ENCODE measurements around the gene NDC1. TPM values are rescaled to one million over a fixed set of nuclear protein-coding genes. Genes with fewer than 3 reads are reported as not detected.
"Not testable (repeated sequence)": the region's sequence is repeated elsewhere in the genome, so short reads cannot be mapped to it uniquely, and the experiment has no call there.

NDC1 gene
- total RNA-seq, 2 donors from 2014 or later: 5.4 to 6.3 TPM

GRCh38 chr1:53850082-53850673, 12.1 kb upstream of the NDC1 start:
- H3K9me3 ChIP-seq (ENCODE audit: control insufficient read depth, low read length, poor library complexity, severe bottlenecking): no peaks in the 10 kb centered on the region
- Mint-ChIP-seq H3K4me1 (peaks cover 2% of the 10 kb centered on the region), H3K4me3 (no peak overlapping the region), H3K27me3 (no peaks in the 10 kb centered on the region), H3K36me3 (ENCODE audit: low read depth) (peaks cover 16% of the 10 kb centered on the region), H3K27ac (no peak overlapping the region)
- ATAC-seq (no peak), DNase-seq (no peak)

DNA sequence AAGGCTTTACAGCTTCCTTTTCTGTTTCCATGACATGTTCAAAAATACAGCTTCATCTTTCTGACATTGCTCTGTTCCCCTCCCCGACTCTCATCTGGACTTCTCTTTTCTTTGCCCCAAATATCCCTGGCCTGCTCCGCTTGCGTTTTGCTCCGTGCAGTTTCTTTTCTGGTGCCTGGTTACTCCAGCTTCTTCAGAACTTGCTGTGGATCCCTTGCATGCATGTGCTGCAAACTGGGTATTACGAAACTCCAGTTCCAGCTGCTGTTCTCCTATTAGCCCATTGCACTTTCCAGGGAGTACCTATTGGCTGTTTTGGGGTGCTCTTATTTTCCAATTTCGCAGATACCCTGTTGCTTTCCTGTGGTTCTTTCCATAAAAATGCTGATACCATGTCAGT, 9.9 kb upstream of the NDC1 start:
- H3K36me3 Mint-ChIP-seq (ENCODE audit: low read depth): peaks cover 10% of the 10 kb centered on the region
- no peaks in the 10 kb centered on the region for H3K4me1 Mint-ChIP-seq
- ATAC-seq (no peak), DNase-seq (no peak)
- no peak overlapping the region for H3K4me3 Mint-ChIP-seq
- no peaks in the 10 kb centered on the region for H3K9me3 ChIP-seq (ENCODE audit: control insufficient read depth, low read length, poor library complexity, severe bottlenecking)
- no peaks in the 10 kb centered on the region for H3K27me3 Mint-ChIP-seq
- H3K27ac Mint-ChIP-seq: no peak overlapping the region

DNA sequence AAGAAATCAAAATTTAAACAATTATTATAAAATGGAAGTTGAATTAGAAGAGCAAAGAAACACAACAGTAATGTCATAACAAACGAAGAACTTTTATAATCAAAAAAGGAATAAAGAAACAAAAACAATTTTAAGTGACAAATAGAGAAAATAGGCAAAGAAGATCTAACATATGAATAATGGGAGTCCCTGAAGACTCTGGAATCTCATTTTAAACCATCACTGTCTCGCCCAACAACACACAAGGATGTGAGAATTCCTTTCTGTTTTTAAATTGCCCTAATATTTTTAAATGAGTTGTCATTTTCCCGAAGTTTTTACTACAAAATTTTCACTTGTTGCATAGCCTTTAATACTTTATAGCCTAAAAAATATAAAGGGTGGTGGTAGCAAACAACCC, 4.3 kb upstream of the NDC1 start:
- no peak overlapping the region for H3K4me3 Mint-ChIP-seq
- H3K9me3 ChIP-seq (ENCODE audit: control insufficient read depth, low read length, poor library complexity, severe bottlenecking): no peaks in the 10 kb centered on the region
- H3K27me3 Mint-ChIP-seq: no peaks in the 10 kb centered on the region
- H3K36me3 Mint-ChIP-seq (ENCODE audit: low read depth): peaks cover 3% of the 10 kb centered on the region
- ATAC-seq (no peak), DNase-seq (no peak)
- no peak overlapping the region for H3K27ac Mint-ChIP-seq
- H3K4me1 Mint-ChIP-seq: peaks cover 6% of the 10 kb centered on the region

DNA sequence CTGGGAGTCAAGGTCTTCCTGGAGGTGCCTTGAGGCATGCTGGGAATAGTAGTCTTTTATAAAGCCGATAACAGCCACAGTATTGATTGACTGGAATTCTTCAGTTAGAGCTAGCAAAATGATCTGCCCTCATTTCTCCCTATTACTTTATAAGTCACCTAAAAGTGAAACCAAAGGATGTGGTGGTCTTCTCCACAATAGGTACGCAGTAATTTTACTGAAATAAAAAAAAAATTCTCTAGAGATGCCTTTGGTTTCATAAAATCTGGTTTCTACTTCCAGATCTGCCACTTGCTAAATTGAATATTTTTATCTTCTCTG, 518 bp upstream of the NDC1 start:
- H3K36me3 Mint-ChIP-seq (ENCODE audit: low read depth): peaks cover 3% of the 10 kb centered on the region
- H3K9me3 ChIP-seq (ENCODE audit: control insufficient read depth, low read length, poor library complexity, severe bottlenecking): no peaks in the 10 kb centered on the region
- peak overlapping the region; percentile 95 for H3K27ac Mint-ChIP-seq
- H3K27me3 Mint-ChIP-seq: no peaks in the 10 kb centered on the region
- ATAC-seq (no peak), DNase-seq (no peak)
- peak overlapping the region; percentile 99 for H3K4me3 Mint-ChIP-seq
- H3K4me1 Mint-ChIP-seq: peaks cover 17% of the 10 kb centered on the region

GRCh38 chr1:53837646-53837923, 511 bp downstream of the NDC1 start:
- Mint-ChIP-seq H3K4me3 (peak overlapping the region; percentile 99), H3K27me3 (no peaks in the 10 kb centered on the region), H3K27ac (peak overlapping the region; percentile 95), H3K4me1 (peaks cover 17% of the 10 kb centered on the region), H3K36me3 (ENCODE audit: low read depth) (peaks cover 3% of the 10 kb centered on the region)
- H3K9me3 ChIP-seq (ENCODE audit: control insufficient read depth, low read length, poor library complexity, severe bottlenecking): no peaks in the 10 kb centered on the region
- no peak for DNase-seq
- ATAC-seq: no peak

- H3K9me3 ChIP-seq (ENCODE audit: control insufficient read depth, low read length, poor library complexity, severe bottlenecking): no peaks in the 10 kb centered on the region
- DNase-seq (no peak), ATAC-seq (no peak)
- Mint-ChIP-seq H3K4me1 (peaks cover 17% of the 10 kb centered on the region), H3K27ac (peak overlapping the region; percentile 29), H3K4me3 (no peak overlapping the region), H3K27me3 (no peaks in the 10 kb centered on the region), H3K36me3 (ENCODE audit: low read depth) (peaks cover 3% of the 10 kb centered on the region)
Measured at GRCh38 chr1:53835491-53835890, 2.6 kb downstream of the NDC1 start.

GRCh38 chr1:53834776-53835175, 3.3 kb downstream of the NDC1 start:
- Mint-ChIP-seq H3K4me3 (no peak overlapping the region), H3K27me3 (no peaks in the 10 kb centered on the region), H3K27ac (no peak overlapping the region), H3K36me3 (ENCODE audit: low read depth) (peaks cover 3% of the 10 kb centered on the region), H3K4me1 (peaks cover 17% of the 10 kb centered on the region)
- H3K9me3 ChIP-seq (ENCODE audit: control insufficient read depth, low read length, poor library complexity, severe bottlenecking): no peaks in the 10 kb centered on the region
- DNase-seq (no peak), ATAC-seq (no peak)

DNA sequence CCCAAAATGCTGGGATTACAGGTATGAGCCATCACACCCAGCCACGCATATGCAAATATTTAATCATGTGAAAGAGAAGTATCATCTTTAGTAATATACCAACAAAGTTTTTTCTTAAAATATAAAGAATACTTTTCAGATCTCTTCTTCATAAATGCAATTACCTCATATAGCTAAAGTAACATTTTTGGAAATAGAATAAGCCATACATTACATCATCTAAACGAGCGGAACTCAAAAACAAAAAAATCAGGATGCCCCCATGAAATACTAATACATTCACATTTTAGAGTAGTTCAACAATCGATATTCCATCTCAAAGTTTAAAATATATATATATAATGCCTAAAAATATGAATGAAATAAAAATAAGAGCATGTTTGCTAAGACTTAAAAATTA, 4.7 kb downstream of the NDC1 start:
- Mint-ChIP-seq H3K27me3 (no peaks in the 10 kb centered on the region), H3K4me3 (no peak overlapping the region), H3K4me1 (peaks cover 21% of the 10 kb centered on the region), H3K36me3 (ENCODE audit: low read depth) (peaks cover 3% of the 10 kb centered on the region), H3K27ac (no peak overlapping the region)
- ATAC-seq (no peak), DNase-seq (no peak)
- H3K9me3 ChIP-seq (ENCODE audit: control insufficient read depth, low read length, poor library complexity, severe bottlenecking): no peaks in the 10 kb centered on the region

DNA sequence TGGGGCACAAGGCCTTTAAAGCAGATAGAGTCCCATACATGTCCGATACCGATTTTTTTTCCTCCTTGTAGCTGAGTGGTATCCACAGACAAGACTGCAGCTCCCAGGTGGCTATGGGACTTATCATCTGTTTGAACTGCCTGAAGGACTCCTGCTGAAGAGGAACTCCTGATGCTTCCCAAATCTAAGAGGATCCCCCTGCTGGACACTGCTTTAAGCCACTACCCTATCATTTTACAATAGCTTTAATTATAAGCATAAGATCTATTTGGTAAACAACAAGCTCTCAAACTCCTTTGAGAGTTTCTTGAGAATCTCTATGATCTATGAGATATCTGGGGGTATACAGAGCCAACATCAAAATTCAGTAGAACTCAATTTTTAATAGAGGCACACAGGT, 11.7 kb downstream of the NDC1 start:
- no peak overlapping the region for H3K27ac Mint-ChIP-seq
- H3K36me3 Mint-ChIP-seq (ENCODE audit: low read depth): peaks cover 3% of the 10 kb centered on the region

DNA sequence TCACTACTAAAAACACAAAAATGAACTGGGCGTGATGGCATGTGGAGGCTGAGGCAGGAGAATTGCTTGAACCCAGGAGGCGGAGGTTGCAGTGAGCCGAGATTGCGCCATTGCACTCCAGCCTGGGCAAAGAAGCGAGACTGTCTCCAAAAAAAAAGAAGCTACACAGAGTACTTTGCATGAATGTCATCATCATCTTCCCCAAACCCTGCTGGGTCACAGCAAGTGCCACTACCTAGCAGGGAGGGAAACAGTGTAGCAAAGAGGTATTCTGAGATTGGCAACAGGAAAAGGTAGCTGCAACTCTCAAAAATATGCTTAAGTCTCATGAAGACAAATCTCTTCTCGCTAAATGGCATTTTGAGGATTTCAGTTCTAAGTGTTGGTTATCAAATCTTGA, 12.8 kb downstream of the NDC1 start:
- peaks cover 3% of the 10 kb centered on the region for H3K36me3 Mint-ChIP-seq (ENCODE audit: low read depth)
- ATAC-seq (no peak), DNase-seq (no peak)
- H3K27me3 Mint-ChIP-seq: no peaks in the 10 kb centered on the region
- no peak overlapping the region for H3K4me3 Mint-ChIP-seq
- no peaks in the 10 kb centered on the region for H3K9me3 ChIP-seq (ENCODE audit: control insufficient read depth, low read length, poor library complexity, severe bottlenecking)
- no peak overlapping the region for H3K27ac Mint-ChIP-seq
- H3K4me1 Mint-ChIP-seq: peaks cover 9% of the 10 kb centered on the region

More for the DNA sequence above, 11.7 kb downstream of the NDC1 start:
- no peaks in the 10 kb centered on the region for H3K9me3 ChIP-seq (ENCODE audit: control insufficient read depth, low read length, poor library complexity, severe bottlenecking)
- Mint-ChIP-seq H3K27me3 (no peaks in the 10 kb centered on the region), H3K4me3 (no peak overlapping the region), H3K4me1 (peaks cover 9% of the 10 kb centered on the region)
- ATAC-seq: no peak
- no peak for DNase-seq

DNA sequence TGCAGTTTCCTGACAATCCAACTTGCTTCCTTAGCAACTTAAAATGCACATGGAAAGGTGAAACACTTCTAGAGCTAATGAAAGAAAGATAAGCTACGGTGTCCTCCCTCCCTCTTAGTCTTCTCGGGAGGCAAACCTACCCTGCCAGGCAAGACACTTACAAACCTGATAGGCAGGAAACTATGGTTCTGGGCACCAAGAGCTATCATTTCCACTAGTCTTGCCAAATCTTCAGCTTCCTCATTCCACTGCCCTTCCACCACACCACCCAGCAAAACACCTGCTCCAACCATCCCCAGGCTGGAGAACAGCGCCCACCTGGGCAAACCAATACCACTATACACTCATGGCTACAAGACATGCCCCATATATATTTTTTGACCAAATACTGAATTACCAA, 15.2 kb downstream of the NDC1 start:
- no peaks in the 10 kb centered on the region for H3K9me3 ChIP-seq (ENCODE audit: control insufficient read depth, low read length, poor library complexity, severe bottlenecking)
- Mint-ChIP-seq H3K4me1 (peaks cover 5% of the 10 kb centered on the region), H3K36me3 (ENCODE audit: low read depth) (peaks cover 3% of the 10 kb centered on the region), H3K27me3 (no peaks in the 10 kb centered on the region), H3K27ac (no peak overlapping the region), H3K4me3 (no peak overlapping the region)
- DNase-seq (no peak), ATAC-seq (no peak)

DNA sequence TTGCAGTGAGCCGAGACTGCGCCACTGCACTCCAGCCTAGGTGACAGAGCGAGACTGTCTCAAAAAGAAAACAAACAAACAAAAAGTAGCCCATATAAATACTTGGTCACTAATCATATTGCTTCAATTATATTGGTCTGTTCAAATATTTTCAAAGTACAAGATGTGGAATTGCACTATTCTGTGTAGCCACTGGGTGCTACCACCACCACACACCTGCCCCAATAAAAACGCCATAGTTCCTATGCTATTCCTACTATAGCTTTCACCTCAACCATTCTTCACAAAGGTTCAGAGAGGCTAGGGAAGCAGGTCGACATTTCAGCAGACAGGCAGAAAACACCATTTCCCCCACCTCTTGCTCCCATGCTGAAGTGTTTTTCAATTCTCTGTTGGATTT, 16.7 kb downstream of the NDC1 start:
- no peaks in the 10 kb centered on the region for H3K27me3 Mint-ChIP-seq
- no peak overlapping the region for H3K27ac Mint-ChIP-seq
- ATAC-seq (no peak), DNase-seq (no peak)
- H3K4me3 Mint-ChIP-seq: no peak overlapping the region
- peaks cover 12% of the 10 kb centered on the region for H3K4me1 Mint-ChIP-seq
- no peaks in the 10 kb centered on the region for H3K9me3 ChIP-seq (ENCODE audit: control insufficient read depth, low read length, poor library complexity, severe bottlenecking)
- H3K36me3 Mint-ChIP-seq (ENCODE audit: low read depth): peaks cover 10% of the 10 kb centered on the region

GRCh38 chr1:53819387-53819786, 18.7 kb downstream of the NDC1 start:
- Mint-ChIP-seq H3K27ac (no peak overlapping the region), H3K36me3 (ENCODE audit: low read depth) (peaks cover 13% of the 10 kb centered on the region), H3K4me3 (no peak overlapping the region), H3K4me1 (peaks cover 19% of the 10 kb centered on the region), H3K27me3 (no peaks in the 10 kb centered on the region)
- DNase-seq: no peak
- H3K9me3 ChIP-seq (ENCODE audit: control insufficient read depth, low read length, poor library complexity, severe bottlenecking): no peaks in the 10 kb centered on the region
- ATAC-seq: no peak

- not testable (repeated sequence) for DNase-seq; H3K27me3 Mint-ChIP-seq; H3K9me3 ChIP-seq (ENCODE audit: control insufficient read depth, low read length, poor library complexity, severe bottlenecking); H3K4me3 Mint-ChIP-seq; ATAC-seq; H3K27ac Mint-ChIP-seq
- H3K36me3 Mint-ChIP-seq (ENCODE audit: low read depth): peaks cover 28% of the 10 kb centered on the region
- H3K4me1 Mint-ChIP-seq: peaks cover 28% of the 10 kb centered on the region
Measured at GRCh38 chr1:53816584-53816983, 21.5 kb downstream of the NDC1 start.

GRCh38 chr1:53815484-53815883, 22.6 kb downstream of the NDC1 start:
- not testable (repeated sequence) for H3K4me3 Mint-ChIP-seq; H3K27me3 Mint-ChIP-seq; H3K27ac Mint-ChIP-seq; ATAC-seq; DNase-seq; H3K9me3 ChIP-seq (ENCODE audit: control insufficient read depth, low read length, poor library complexity, severe bottlenecking)
- H3K4me1 Mint-ChIP-seq: peaks cover 32% of the 10 kb centered on the region
- H3K36me3 Mint-ChIP-seq (ENCODE audit: low read depth): peaks cover 28% of the 10 kb centered on the region

Data from T-helper 17 cell (primary cell).